Measurements from ENCODE around the gene MGAT5B. TPM values are rescaled to one million over a fixed set of nuclear protein-coding genes. Genes with fewer than 3 reads are reported as not detected.
A peak's percentile ranks its signal among the peaks of the same experiment; 100 is the strongest.

The MGAT5B gene
- total and polyA plus RNA-seq, 2 donors from 2014 or later, result 0.56 to 2.3 TPM

- intact Hi-C loops (cut with DNase I), result no loop called here
- no peaks in the 10 kb centered on the region for H3K36me3 ChIP-seq (ENCODE audit: control insufficient read depth in 2 of 3, insufficient read depth in 3 of 3, low read length in 3 of 3)
- DNase-seq (peak in 1 of 5 donors; percentile 36), FAIRE-seq (no peak)
- no peaks in the 10 kb centered on the region for H3K9me3 ChIP-seq (ENCODE audit: control insufficient read depth in 2 of 3, insufficient read depth in 1 of 3, low read length in 3 of 3)
- TF ChIP-seq CTCF (IDR thresholded peaks at IDR 0.05; ENCODE audit: borderline replicate concordance, extremely low read depth, insufficient read depth), result no peak
- H3K27me3 ChIP-seq (ENCODE audit: control insufficient read depth, insufficient read depth, low read length), result no peaks in the 10 kb centered on the region
- no peak overlapping the region for H3K9ac ChIP-seq (ENCODE audit: low read length in 3 of 3)
- no peak overlapping the region for H3K4me3 ChIP-seq (ENCODE audit: low read length in 3 of 3)
- no peak overlapping the region for H3K27ac ChIP-seq (ENCODE audit: low read depth in 2 of 2, low read length in 2 of 2)
- peaks cover 0 to 2% (median 0%) of the 10 kb centered on the region in 3 donors for H3K4me1 ChIP-seq (ENCODE audit: control insufficient read depth in 2 of 3, insufficient read depth in 2 of 3, low read depth in 1 of 3, low read length in 3 of 3)
Observed at GRCh38 chr17:76966486-76967181, 98.4 kb downstream of the MGAT5B start.

GRCh38 chr17:76967762-76968161 is 99.6 kb downstream of the MGAT5B start:
- H3K4me3 ChIP-seq (ENCODE audit: low read length in 3 of 3), result no peak overlapping the region
- no peaks in the 10 kb centered on the region for H3K36me3 ChIP-seq (ENCODE audit: control insufficient read depth in 2 of 3, insufficient read depth in 3 of 3, low read length in 3 of 3)
- no peak for FAIRE-seq
- no peaks in the 10 kb centered on the region for H3K27me3 ChIP-seq (ENCODE audit: control insufficient read depth, insufficient read depth, low read length)
- H3K4me1 ChIP-seq (ENCODE audit: control insufficient read depth in 2 of 3, insufficient read depth in 2 of 3, low read depth in 1 of 3, low read length in 3 of 3), result peaks cover 0 to 2% (median 0%) of the 10 kb centered on the region in 3 donors
- no peak overlapping the region for H3K9ac ChIP-seq (ENCODE audit: low read length in 3 of 3)
- peak in 1 of 5 donors; percentile 7 for DNase-seq
- H3K9me3 ChIP-seq (ENCODE audit: control insufficient read depth in 2 of 3, insufficient read depth in 1 of 3, low read length in 3 of 3), result no peaks in the 10 kb centered on the region
- no peak for TF ChIP-seq CTCF (IDR thresholded peaks at IDR 0.05; ENCODE audit: borderline replicate concordance, extremely low read depth, insufficient read depth)
- intact Hi-C loops (cut with DNase I), result no loop called here
- no peak overlapping the region for H3K27ac ChIP-seq (ENCODE audit: low read depth in 2 of 2, low read length in 2 of 2)

- H3K9ac ChIP-seq (ENCODE audit: low read length in 3 of 3), result no peak overlapping the region
- no peak for TF ChIP-seq CTCF (IDR thresholded peaks at IDR 0.05; ENCODE audit: borderline replicate concordance, extremely low read depth, insufficient read depth)
- FAIRE-seq (no peak), DNase-seq (peak; percentile 82 to 95 (median 90))
- H3K4me3 ChIP-seq (ENCODE audit: low read length in 3 of 3), result peak overlapping the region in 2 of 3 donors; percentile 29 to 50
- H3K4me1 ChIP-seq (ENCODE audit: control insufficient read depth in 2 of 3, insufficient read depth in 2 of 3, low read depth in 1 of 3, low read length in 3 of 3), result peaks cover 0 to 2% (median 0%) of the 10 kb centered on the region in 3 donors
- H3K36me3 ChIP-seq (ENCODE audit: control insufficient read depth in 2 of 3, insufficient read depth in 3 of 3, low read length in 3 of 3), result no peaks in the 10 kb centered on the region
- H3K27ac ChIP-seq (ENCODE audit: low read depth in 2 of 2, low read length in 2 of 2), result no peak overlapping the region
- no peaks in the 10 kb centered on the region for H3K27me3 ChIP-seq (ENCODE audit: control insufficient read depth, insufficient read depth, low read length)
- H3K9me3 ChIP-seq (ENCODE audit: control insufficient read depth in 2 of 3, insufficient read depth in 1 of 3, low read length in 3 of 3), result no peaks in the 10 kb centered on the region
- intact Hi-C loops (cut with DNase I), result no loop called here
Observed at GRCh38 chr17:76968707-76969597, 100.7 kb downstream of the MGAT5B start.
